RPMI7951 (cell line): ENCODE data around the gene MUC5AC. TPM values are rescaled to one million over a fixed set of nuclear protein-coding genes. Genes with fewer than 3 reads are reported as not detected.

Experiments used
- DNase-seq: peaks from one replicate; pipeline ENCODE4 v3.0.0-alpha.2; 2012; ENCODE audit warnings: low read depth
- total RNA-seq: library from RNA; depleted of rRNA; stranded (reverse); fragments of >200 nt; shearing (Covaris generic); gene quantifications from 2 replicates; pipeline ENCODE4 v1.2.3, GENCODE V29; 2014

The MUC5AC gene
- total RNA-seq, 1 experiment from 2014 or later: not detected

- no peak for DNase-seq
Measured at GRCh38 chr11:1224111-1224490, 66.3 kb downstream of the MUC5AC start.

GRCh38 chr11:1224491-1225385 is 67.0 kb downstream of the MUC5AC start:
- DNase-seq: peak; percentile 28

- no peak for DNase-seq
Measured at GRCh38 chr11:1225386-1226225, 67.9 kb downstream of the MUC5AC start.

- DNase-seq: no peak
Measured at GRCh38 chr11:1226226-1226985, 68.7 kb downstream of the MUC5AC start.

- DNase-seq: no peak
Measured at GRCh38 chr11:1226986-1227550, 69.3 kb downstream of the MUC5AC start.

- DNase-seq: no peak
Measured at GRCh38 chr11:1227551-1228100, 69.9 kb downstream of the MUC5AC start.

- no peak for DNase-seq
Measured at GRCh38 chr11:1228101-1228821, 70.5 kb downstream of the MUC5AC start.

- no peak for DNase-seq
Measured at GRCh38 chr11:1228921-1229451, 71.2 kb downstream of the MUC5AC start.

GRCh38 chr11:1229471-1230120 is 71.8 kb downstream of the MUC5AC start:
- no peak for DNase-seq

- DNase-seq: no peak
Measured at GRCh38 chr11:1230121-1230455, 72.3 kb downstream of the MUC5AC start.

- DNase-seq: no peak
Measured at GRCh38 chr11:1230456-1231395, 73.0 kb downstream of the MUC5AC start.

- no peak for DNase-seq
Measured at GRCh38 chr11:1231396-1232020, 73.8 kb downstream of the MUC5AC start.

- DNase-seq: no peak
Measured at GRCh38 chr11:1232021-1232882, 74.5 kb downstream of the MUC5AC start.

- no peak for DNase-seq
Measured at GRCh38 chr11:1232883-1233321, 75.1 kb downstream of the MUC5AC start.

GRCh38 chr11:1233351-1234053 is 75.7 kb downstream of the MUC5AC start:
- no peak for DNase-seq

- DNase-seq: no peak
Measured at GRCh38 chr11:1234054-1234720, 76.4 kb downstream of the MUC5AC start.
